Measurements from ENCODE around the gene KCNK4.
A peak's percentile ranks its signal among the peaks of the same experiment; 100 is the strongest.
"Not testable (repeated sequence)": the region's sequence is repeated elsewhere in the genome, so short reads cannot be mapped to it uniquely, and the experiment has no call there.

KCNK4 gene

GRCh38 chr11:64291262-64291751, at the start of gene KCNK4:
Gene KCNK4 (plus strand): TSS chr11:64291302. CDS start chr11:64293019, 1,717 bp downstream.
- in situ Hi-C loops (cut with HindIII; ENCODE audit: low pct_unique_long_range_greater_than_20kb, low sequenced_read_pairs), result no loop called here
- DNase-seq (ENCODE audit: low read depth in 1 of 2, low spot score in 1 of 2), result no peak
- TF ChIP-seq JUND (IDR thresholded peaks at IDR 0.05; ENCODE audit: low read depth), result no peak

- in situ Hi-C loops (cut with HindIII; ENCODE audit: low pct_unique_long_range_greater_than_20kb, low sequenced_read_pairs), result no loop called here
- DNase-seq (ENCODE audit: low read depth in 1 of 2, low spot score in 1 of 2), result peak in 1 of 2 experiments; percentile 100
- TF ChIP-seq JUND (IDR thresholded peaks at IDR 0.05; ENCODE audit: low read depth), result no peak
Observed at GRCh38 chr11:64241491-64242374, 49.4 kb upstream of the KCNK4 start.

GRCh38 chr11:64243236-64243854, 47.8 kb upstream of the KCNK4 start:
- DNase-seq (ENCODE audit: low read depth in 1 of 2, low spot score in 1 of 2), result no peak
- in situ Hi-C loops (cut with HindIII; ENCODE audit: low pct_unique_long_range_greater_than_20kb, low sequenced_read_pairs), result no loop called here
- TF ChIP-seq JUND (IDR thresholded peaks at IDR 0.05; ENCODE audit: low read depth), result no peak

- in situ Hi-C loops (cut with HindIII; ENCODE audit: low pct_unique_long_range_greater_than_20kb, low sequenced_read_pairs), result no loop called here
- no peak for DNase-seq (ENCODE audit: low read depth in 1 of 2, low spot score in 1 of 2)
- TF ChIP-seq JUND (IDR thresholded peaks at IDR 0.05; ENCODE audit: low read depth), result no peak
Observed at GRCh38 chr11:64244107-64244506, 47.0 kb upstream of the KCNK4 start.

GRCh38 chr11:64244966-64245365, 46.1 kb upstream of the KCNK4 start:
- in situ Hi-C loops (cut with HindIII; ENCODE audit: low pct_unique_long_range_greater_than_20kb, low sequenced_read_pairs), result no loop called here
- no peak for DNase-seq (ENCODE audit: low read depth in 1 of 2, low spot score in 1 of 2)
- TF ChIP-seq JUND (IDR thresholded peaks at IDR 0.05; ENCODE audit: low read depth), result no peak

GRCh38 chr11:64245401-64245796, 45.7 kb upstream of the KCNK4 start:
- in situ Hi-C loops (cut with HindIII; ENCODE audit: low pct_unique_long_range_greater_than_20kb, low sequenced_read_pairs), result no loop called here
- TF ChIP-seq JUND (IDR thresholded peaks at IDR 0.05; ENCODE audit: low read depth), result no peak
- DNase-seq (ENCODE audit: low read depth in 1 of 2, low spot score in 1 of 2), result peak in 1 of 2 experiments; percentile 51

GRCh38 chr11:64245797-64246620, 45.1 kb upstream of the KCNK4 start:
- in situ Hi-C loops (cut with HindIII; ENCODE audit: low pct_unique_long_range_greater_than_20kb, low sequenced_read_pairs), result no loop called here
- no peak for TF ChIP-seq JUND (IDR thresholded peaks at IDR 0.05; ENCODE audit: low read depth)
- peak; percentile 67 to 81 for DNase-seq (ENCODE audit: low read depth in 1 of 2, low spot score in 1 of 2)

GRCh38 chr11:64246621-64246870, 44.6 kb upstream of the KCNK4 start:
- in situ Hi-C loops (cut with HindIII; ENCODE audit: low pct_unique_long_range_greater_than_20kb, low sequenced_read_pairs); DNase-seq (ENCODE audit: low read depth in 1 of 2, low spot score in 1 of 2): not testable (repeated sequence)

GRCh38 chr11:64246871-64247728, 44.0 kb upstream of the KCNK4 start, which contains the start of gene PPP1R14B:
Gene PPP1R14B (minus strand): TSS chr11:64246943. CDS start chr11:64246673, 270 bp downstream.
- no peak for TF ChIP-seq JUND (IDR thresholded peaks at IDR 0.05; ENCODE audit: low read depth)
- in situ Hi-C loops (cut with HindIII; ENCODE audit: low pct_unique_long_range_greater_than_20kb, low sequenced_read_pairs), result no loop called here
- DNase-seq (ENCODE audit: low read depth in 1 of 2, low spot score in 1 of 2), result peak; percentile 94 to 95

GRCh38 chr11:64247729-64248531, 43.2 kb upstream of the KCNK4 start:
- in situ Hi-C loops (cut with HindIII; ENCODE audit: low pct_unique_long_range_greater_than_20kb, low sequenced_read_pairs), result no loop called here
- no peak for DNase-seq (ENCODE audit: low read depth in 1 of 2, low spot score in 1 of 2)
- TF ChIP-seq JUND (IDR thresholded peaks at IDR 0.05; ENCODE audit: low read depth), result no peak

- no peak for TF ChIP-seq JUND (IDR thresholded peaks at IDR 0.05; ENCODE audit: low read depth)
- no peak for DNase-seq (ENCODE audit: low read depth in 1 of 2, low spot score in 1 of 2)
- in situ Hi-C loops (cut with HindIII; ENCODE audit: low pct_unique_long_range_greater_than_20kb, low sequenced_read_pairs), result no loop called here
Observed at GRCh38 chr11:64248578-64248977, 42.5 kb upstream of the KCNK4 start.

Measured in T47D (cell line).